ENCODE results near the gene FBXO31. TPM values are rescaled to one million over a fixed set of nuclear protein-coding genes. Genes with fewer than 3 reads are reported as not detected.

The FBXO31 gene
- total and polyA plus RNA-seq, 2 donors (not counting 3 experiments of a cell fraction or from before 2014, with no cell fraction given), result 17.1 to 31.8 TPM

DNA sequence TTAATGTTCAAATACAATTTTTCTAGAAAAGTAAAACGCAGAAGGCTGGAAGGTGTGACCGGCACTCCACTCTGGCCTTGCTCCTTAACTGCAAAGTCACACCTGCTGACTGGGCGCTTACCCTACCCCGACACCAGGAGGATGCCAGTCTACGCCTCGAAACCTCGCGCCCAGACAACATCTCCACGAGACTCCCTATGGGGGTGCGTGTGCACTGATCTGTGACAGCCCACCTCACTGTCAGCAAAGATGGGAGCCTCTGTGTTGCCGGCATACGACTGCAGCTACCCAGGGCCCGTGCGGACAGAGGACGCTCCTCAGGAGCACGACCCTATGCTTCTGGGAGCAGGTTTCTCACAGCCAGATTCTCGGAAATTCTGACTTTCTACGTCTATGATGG lies 34.6 kb upstream of the FBXO31 start:
- no peak for TF ChIP-seq POLR2AphosphoS5 (IDR thresholded peaks at IDR 0.05; ENCODE audit: insufficient read depth, low read depth, low read length)
- TF ChIP-seq, protein P1, sequence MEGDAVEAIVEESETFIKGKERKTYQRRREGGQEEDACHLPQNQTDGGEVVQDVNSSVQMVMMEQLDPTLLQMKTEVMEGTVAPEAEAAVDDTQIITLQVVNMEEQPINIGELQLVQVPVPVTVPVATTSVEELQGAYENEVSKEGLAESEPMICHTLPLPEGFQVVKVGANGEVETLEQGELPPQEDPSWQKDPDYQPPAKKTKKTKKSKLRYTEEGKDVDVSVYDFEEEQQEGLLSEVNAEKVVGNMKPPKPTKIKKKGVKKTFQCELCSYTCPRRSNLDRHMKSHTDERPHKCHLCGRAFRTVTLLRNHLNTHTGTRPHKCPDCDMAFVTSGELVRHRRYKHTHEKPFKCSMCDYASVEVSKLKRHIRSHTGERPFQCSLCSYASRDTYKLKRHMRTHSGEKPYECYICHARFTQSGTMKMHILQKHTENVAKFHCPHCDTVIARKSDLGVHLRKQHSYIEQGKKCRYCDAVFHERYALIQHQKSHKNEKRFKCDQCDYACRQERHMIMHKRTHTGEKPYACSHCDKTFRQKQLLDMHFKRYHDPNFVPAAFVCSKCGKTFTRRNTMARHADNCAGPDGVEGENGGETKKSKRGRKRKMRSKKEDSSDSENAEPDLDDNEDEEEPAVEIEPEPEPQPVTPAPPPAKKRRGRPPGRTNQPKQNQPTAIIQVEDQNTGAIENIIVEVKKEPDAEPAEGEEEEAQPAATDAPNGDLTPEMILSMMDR (IDR thresholded peaks at IDR 0.05; ENCODE audit: extremely low read depth in 1 of 2, insufficient read depth in 1 of 2, low read depth in 1 of 2, low read length in 2 of 2), result no peak
- TF ChIP-seq, protein P2, sequence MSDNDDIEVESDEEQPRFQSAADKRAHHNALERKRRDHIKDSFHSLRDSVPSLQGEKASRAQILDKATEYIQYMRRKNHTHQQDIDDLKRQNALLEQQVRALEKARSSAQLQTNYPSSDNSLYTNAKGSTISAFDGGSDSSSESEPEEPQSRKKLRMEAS (IDR thresholded peaks at IDR 0.05; ENCODE audit: insufficient read depth, insufficient read length), result no peak
- TF ChIP-seq JUN (IDR thresholded peaks at IDR 0.05; ENCODE audit: borderline replicate concordance, insufficient read depth, insufficient read length, low read depth), result no peak
- no peak for TF ChIP-seq MYC (IDR thresholded peaks at IDR 0.05; ENCODE audit: low read depth, low read length)
- TF ChIP-seq FOS (IDR thresholded peaks at IDR 0.05; ENCODE audit: borderline replicate concordance, insufficient read depth, low read length), result no peak
- no peak for TF ChIP-seq POLR2A (IDR thresholded peaks at IDR 0.05; ENCODE audit: low read depth, low read length)
- no peak for TF ChIP-seq GATA2 (IDR thresholded peaks at IDR 0.05; ENCODE audit: insufficient read depth, insufficient read length, low read depth, low read length)
- no peak for TF ChIP-seq EZH2 (IDR thresholded peaks at IDR 0.05; ENCODE audit: borderline replicate concordance, low read depth, low read length, severe bottlenecking)
- DNase-seq (ENCODE audit: low read depth, low spot score), result no peak
- Histone ChIP-seq H3K27me3 (ENCODE audit: control insufficient read depth in 2 of 2, insufficient read depth in 2 of 2, low read length in 2 of 2) (no peaks in the 10 kb centered on the region), H3K27ac (ENCODE audit: insufficient read depth, low read depth, low read length) (no peak overlapping the region), H3K36me3 (ENCODE audit: control insufficient read depth in 2 of 2, extremely low read depth in 1 of 2, insufficient read depth in 2 of 2, low read length in 2 of 2) (peaks cover 6 to 37% of the 10 kb centered on the region in 2 experiments), H3K9ac (replicated peaks; ENCODE audit: extremely low read depth, insufficient read depth, low read length) (no peak overlapping the region), H2AFZ (ENCODE audit: low read depth, low read length) (no peak overlapping the region), H4K20me1 (replicated peaks; ENCODE audit: control insufficient read depth, extremely low read depth, insufficient read depth, low read length) (no peaks in the 10 kb centered on the region), H3K9me3 (replicated peaks; ENCODE audit: control insufficient read depth, insufficient read depth, low read length) (no peaks in the 10 kb centered on the region), H3K4me2 (ENCODE audit: insufficient read depth, low read length) (no peak overlapping the region), H3K9me1 (replicated peaks; ENCODE audit: control insufficient read depth, extremely low read depth, insufficient read depth, low read length) (no peaks in the 10 kb centered on the region), H3K4me3 (replicated peaks in 1 of 3; ENCODE audit: insufficient read depth in 1 of 3, low read depth in 1 of 3, low read length in 3 of 3) (no peak overlapping the region), H3K4me1 (ENCODE audit: control insufficient read depth, extremely low read depth, insufficient read depth, low read length) (no peaks in the 10 kb centered on the region), H3K79me2 (ENCODE audit: control insufficient read depth, insufficient read depth, low read length) (no peaks in the 10 kb centered on the region)
- ChIA-PET POLR2A (no interaction called here), CTCF (interaction anchor here (2.1 to 2.8 kb wide), 3 partner anchors 154 to 351 kb away, joined by 14 to 54 read pairs (median 47); no protein-coding TSS in a partner anchor)
- dilution Hi-C loops (cut with MboI; ENCODE audit: extremely low pct_ligation_motif_present, low sequenced_read_pairs) (no loop called here), intact Hi-C loops (cut with micrococcal nuclease) (loop anchor here (5.0 kb wide), 1 partner anchor 39 kb away; no protein-coding TSS in a partner anchor)
- no TSS peak for BruUV-seq (replicated peaks)
- no peak for FAIRE-seq

Data from endothelial cell of umbilical vein (primary cell).